SK-N-SH treated with all-trans-retinoic acid at 6 μM for 48 hours (cell line): ENCODE data around the gene CHCHD5.

ENCODE experiments used
- OSR1 ChIP-seq: fragments of 250-450 bp; sonication (Bioruptor Pico); IDR thresholded peaks from 2 replicates; pipeline ENCODE4 v1.8.0; 2022; ENCODE audit warnings: moderate library complexity, mild to moderate bottlenecking, inconsistent platforms
- PATZ1 ChIP-seq: fragments of 250-450 bp; sonication (Bioruptor Pico); IDR thresholded peaks from 2 replicates; pipeline ENCODE4 v1.8.0; 2020; ENCODE audit warnings: mild to moderate bottlenecking, moderate library complexity, borderline replicate concordance

DNA sequence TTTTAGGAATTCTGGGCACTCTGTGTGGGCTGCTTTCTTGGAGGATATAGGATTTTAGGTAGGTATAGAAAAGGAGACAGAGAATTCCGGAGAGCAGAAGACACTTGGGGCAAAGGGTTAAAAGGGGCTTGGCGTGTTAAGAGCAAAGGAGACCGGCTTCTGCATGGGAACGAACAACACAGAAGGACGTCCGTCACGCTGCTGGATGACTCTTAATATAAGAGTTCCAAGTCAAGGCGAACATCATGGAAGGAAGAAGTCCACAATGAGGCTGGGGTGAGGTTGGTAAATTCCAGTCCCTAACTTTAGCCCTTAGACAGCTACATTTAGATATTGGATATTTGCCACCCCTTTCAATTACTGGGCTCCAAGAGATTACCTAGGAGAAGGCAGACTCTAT lies 45.4 kb downstream of the CHCHD5 start:
- TF ChIP-seq PATZ1 (CRISPR knock-in tag) (no peak), OSR1 (CRISPR knock-in tag) (no peak)
